Heart left ventricle (tissue), 16 donors: ENCODE measurements around the gene PARD3B. TPM values are rescaled to one million over a fixed set of nuclear protein-coding genes. Genes with fewer than 3 reads are reported as not detected.

ENCODE experiments used
- ATAC-seq, 4 donors: fragments of 200-7000 bp; cut with Tn5 transposase; one replicate each; pipeline ENCODE4 v1.9.1; 2020 to 2022; ENCODE audit warnings: moderate library complexity in 4 of 4, mild to moderate bottlenecking in 3 of 4, moderate number of reproducible peaks in 1 of 4
- DNase-seq, 5 donors: peaks; one replicate each; pipeline ENCODE4 v3.0.0-alpha.2; 2020
- H3K27ac ChIP-seq, 12 donors: fragments of 200-600 bp; sonication (generic) in 4 of 12; one replicate each; pipeline versions ENCODE4 v1.5.0 to v1.8.0; 2016 to 2022; ENCODE audit warnings: mild to moderate bottlenecking in 2 of 12
- H3K27me3 ChIP-seq, 9 donors: fragments of 200-600 bp; sonication (generic) in 2 of 9; one replicate each; pipeline versions ENCODE4 v1.5.1 to v1.8.0; 2016 to 2022; ENCODE audit warnings: mild to moderate bottlenecking in 3 of 9
- H3K36me3 ChIP-seq, 9 donors: fragments of 200-600 bp; sonication (generic) in 2 of 9; one replicate each; pipeline versions ENCODE4 v1.5.0 to v1.8.0; 2018 to 2022; ENCODE audit warnings: mild to moderate bottlenecking in 2 of 9
- H3K4me1 ChIP-seq, 12 donors: fragments of 200-600 bp; sonication (generic) in 4 of 12; one replicate each; pipeline versions ENCODE4 v1.5.0 to v1.8.0; 2016 to 2022; ENCODE audit warnings: mild to moderate bottlenecking in 3 of 12
- H3K4me3 ChIP-seq, 12 donors: fragments of 200-600 bp; sonication (generic) in 4 of 12; one replicate each; pipeline versions ENCODE4 v1.5.0 to v1.8.0; 2017 to 2022; ENCODE audit warnings: mild to moderate bottlenecking in 9 of 12, moderate library complexity in 4 of 12
- H3K9me3 ChIP-seq, 12 donors: fragments of 200-600 bp; sonication (generic) in 4 of 12; one replicate each; pipeline versions ENCODE4 v1.5.0 to v1.8.0; 2016 to 2022; ENCODE audit warnings: mild to moderate bottlenecking in 1 of 12
- CTCF ChIP-seq, 12 donors: fragments of 200-600 bp; sonication (generic) in 4 of 12; IDR thresholded peaks; one replicate each; pipeline versions ENCODE4 v1.5.0 to v1.8.0; 2018 to 2022; ENCODE audit warnings: antibody characterized with exemption in 12 of 12, mild to moderate bottlenecking in 5 of 12
- POLR2A ChIP-seq, 2 donors: fragments of 450-650 bp; IDR thresholded peaks; one replicate each; pipeline ENCODE4 v1.6.1; 2017; ENCODE audit warnings: antibody characterized with exemption in 2 of 2, mild to moderate bottlenecking in 2 of 2, moderate library complexity in 2 of 2
- WGBS, 4 donors: extraction: QIAGEN DNeasy Blood & Tissue Kit in 2 of 4; methylation state at CpG; one replicate each; pipeline versions ENCODE4 v1.1.5 to v1.1.7; 2013 to 2018; 5-methylcytosine and 5-hydroxymethylcytosine counted together
- intact Hi-C, 10 donors: fragments of 100-400 bp; cut with DNase I; formaldehyde crosslinking; loops; one replicate each; pipeline versions ENCODE4 v1.11.1 to v1.14.2; 2022
- polyA plus RNA-seq, 2 donors: library from polyadenylated mRNA; stranded (reverse); fragments of 200-250 nt; gene quantifications; one replicate each; pipeline ENCODE4 v1.2.3, GENCODE V29; 2013
- total RNA-seq, 9 donors: library from RNA; depleted of rRNA in 2 of 9; stranded (reverse); fragments of >200 nt in 2 of 9; fragmentation: NEBNext Ultra II Directional in 3 of 9; extraction: Animal tissue kit (Norgen Biotek cat#: 25700) in 3 of 9; gene quantifications; one replicate each; pipeline versions ENCODE4 v1.1.0 to v1.2.4, GENCODE V29; 2016 to 2023
- donor health status: ischemic (EF 13 %, LVEDD 7.1; RV severe dilation, severe dysfunction).
- donor health status: healthy with polysubstance abuse.
- donor health status: DM: no; HTN: yes; CAD: no.
- donor health status: DM: no; HTN: no; CAD: no.
- donor health status: ischemic (EF 25% LVEDD 6.9; RV normal size, moderate dysfunction).
- donor health status: ischemic (EF 25% LVEDD 5.7; RV mildly dilated, moderate dysfunction).
- donor health status: healthy.
- donor health status: DM: yes; HTN: yes; CAD: no.
- donor health status: ischemic (EF 35%, LVEDD 5.7; RV mildly dilated, moderate dysfunction).
- donor health status: nonischemic (EF 11% LVEDD 7.7; RV severe dilation, severe dysfunction).
- donor health status: DM: yes; HTN: yes; CAD: no.
- donor health status: PGD.
- donor health status: ischemic (EF 29% LVEDD 5.4; RV normal size, mild dysfunction).
- donor health status: nonischemic (EF 23%, LVEDD 6.1; RV moderate dilation, normal function).

The PARD3B gene
- total and polyA plus RNA-seq, 11 donors = 0.71 to 15.1 (median 6.2) TPM

GRCh38 chr2:204611764-204612163 lies 66.5 kb downstream of the PARD3B start:
- no peak for DNase-seq
- Histone ChIP-seq H3K9me3 (no peaks in the 10 kb centered on the region), H3K36me3 (no peaks in the 10 kb centered on the region), H3K27ac (no peak overlapping the region), H3K27me3 (no peaks in the 10 kb centered on the region), H3K4me1 (peaks cover 0 to 16% (median 3%) of the 10 kb centered on the region in 12 donors), H3K4me3 (no peak overlapping the region)
- ATAC-seq = no peak
- 94 to 99% (median 98%) methylated on average over 2 of the region's 2 CpGs for WGBS, 4 donors
- TF ChIP-seq CTCF (IDR thresholded peaks at IDR 0.05) (no peak), POLR2A (IDR thresholded peaks at IDR 0.05) (no peak)
- intact Hi-C loops = no loop called here

GRCh38 chr2:204613635-204614034 lies 68.4 kb downstream of the PARD3B start:
- Histone ChIP-seq H3K4me3 (no peak overlapping the region), H3K9me3 (no peaks in the 10 kb centered on the region), H3K36me3 (no peaks in the 10 kb centered on the region), H3K27me3 (no peaks in the 10 kb centered on the region), H3K4me1 (peaks cover 0 to 3% (median 0%) of the 10 kb centered on the region in 12 donors), H3K27ac (peak overlapping the region in 1 of 12 donors; percentile 14)
- ATAC-seq = no peak
- 93 to 100% (median 96%) methylated on average over 1 of the region's 1 CpG for WGBS, 4 donors
- intact Hi-C loops = no loop called here
- DNase-seq = no peak
- TF ChIP-seq POLR2A (IDR thresholded peaks at IDR 0.05) = no peak
- no peak for TF ChIP-seq CTCF (IDR thresholded peaks at IDR 0.05)

- no peaks in the 10 kb centered on the region for H3K27me3 ChIP-seq
- no peaks in the 10 kb centered on the region for H3K36me3 ChIP-seq
- no peak overlapping the region for H3K27ac ChIP-seq
- no peaks in the 10 kb centered on the region for H3K9me3 ChIP-seq
- WGBS, 4 donors = 86 to 93% (median 89%) methylated on average over 4 of the region's 4 CpGs
- intact Hi-C loops = no loop called here
- DNase-seq = no peak
- H3K4me3 ChIP-seq = no peak overlapping the region
- H3K4me1 ChIP-seq = no peaks in the 10 kb centered on the region
- TF ChIP-seq CTCF (IDR thresholded peaks at IDR 0.05) (no peak), POLR2A (IDR thresholded peaks at IDR 0.05) (no peak)
- ATAC-seq = no peak
Observed at GRCh38 chr2:204615456-204615855, 70.2 kb downstream of the PARD3B start.

GRCh38 chr2:204625135-204625534 lies 79.9 kb downstream of the PARD3B start:
- Histone ChIP-seq H3K9me3 (peaks cover 0 to 4% (median 0%) of the 10 kb centered on the region in 12 donors), H3K36me3 (no peaks in the 10 kb centered on the region), H3K27ac (no peak overlapping the region), H3K4me1 (peaks cover 0 to 5% (median 0%) of the 10 kb centered on the region in 12 donors), H3K4me3 (no peak overlapping the region), H3K27me3 (no peaks in the 10 kb centered on the region)
- TF ChIP-seq CTCF (IDR thresholded peaks at IDR 0.05) (peak in 5 of 12 donors; percentile 10 to 29 (median 15)), POLR2A (IDR thresholded peaks at IDR 0.05) (no peak)
- WGBS, 4 donors = 74 to 83% (median 81%) methylated on average over 2 of the region's 2 CpGs
- intact Hi-C loops = no loop called here
- ATAC-seq (peak in 1 of 4 donors; percentile 52), DNase-seq (no peak)
